SK-N-MC (cell line): ENCODE results near the gene SLC41A2.

Experiments used
- EZH2 ChIP-seq: fragments of 200-600 bp; sonication (generic); IDR thresholded peaks from one replicate; pipeline ENCODE4 v1.6.1; 2017; ENCODE audit warnings: antibody characterized with exemption
- POLR2AphosphoS5 ChIP-seq: IDR thresholded peaks from 2 replicates; pipeline ENCODE4 v1.6.1; 2012; ENCODE audit warnings: mild to moderate bottlenecking, low read depth, low read length, borderline replicate concordance

GRCh38 chr12:104973250-104973649, 15.2 kb upstream of the SLC41A2 start:
- TF ChIP-seq POLR2AphosphoS5 (no peak), EZH2 (no peak)
